ENCODE data around the gene SORCS3.

- TF ChIP-seq CTCF (IDR thresholded peaks at IDR 0.05) (no peak), POLR2A (IDR thresholded peaks at IDR 0.05) (no peak)
These were observed 49.9 kb downstream of the SORCS3 start for GRCh38 chr10:104690959-104691358.
